NCI-H82 treated with DMSO at 0.1 percent for 48 hours (cell line): ENCODE data around the gene EDARADD.
"Not testable (repeated sequence)": the region's sequence is repeated elsewhere in the genome, so short reads cannot be mapped to it uniquely, and the experiment has no call there.

Experiments used
- DNase-seq: peaks from one replicate; lab custom pipeline; 2025; ENCODE audit not compliant: unreplicated experiment; lab: John Stamatoyannopoulos, UW

Gene EDARADD

DNA sequence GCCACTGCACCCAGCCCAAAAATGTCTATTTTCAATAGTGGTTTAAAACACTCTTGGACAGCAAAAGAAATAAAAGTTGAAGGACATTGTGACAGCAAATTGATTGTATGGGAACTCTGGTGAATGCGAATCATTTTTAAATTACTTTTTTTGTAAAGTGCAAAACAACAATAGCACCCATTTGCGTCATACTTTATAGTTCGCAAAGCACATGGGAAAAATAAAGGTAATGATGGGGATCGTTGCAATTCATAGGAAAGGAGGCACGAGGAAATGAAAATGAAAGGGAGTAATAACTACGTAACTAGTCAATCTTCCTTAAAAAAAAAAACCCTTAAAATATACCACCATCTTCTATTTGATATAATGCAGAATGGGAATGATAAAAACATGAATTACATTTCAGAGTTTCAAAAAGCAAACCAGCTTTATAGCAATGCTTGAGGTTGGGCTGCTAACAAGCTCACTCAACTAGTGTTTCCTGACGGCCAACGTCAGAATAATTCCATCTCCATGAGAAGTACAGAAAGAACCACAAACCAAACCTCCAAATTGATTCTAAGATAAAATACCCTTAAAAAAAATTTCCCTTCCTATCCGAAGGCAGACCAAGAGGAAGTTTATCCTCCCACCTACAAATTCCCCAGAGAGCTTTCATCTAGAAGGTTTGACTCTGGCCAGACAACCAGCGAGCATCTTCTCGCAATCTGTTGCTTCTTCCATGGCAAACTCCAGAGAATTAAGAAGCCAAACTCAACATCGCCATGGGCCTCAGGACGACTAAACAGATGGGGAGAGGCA lies at the start of gene EDARADD:
Gene EDARADD, plus strand, starts transcription at position 606 of the 801 bp plus-strand sequence. Its CDS starts 159 bp downstream, at position 765.
- DNase-seq: no peak

DNA sequence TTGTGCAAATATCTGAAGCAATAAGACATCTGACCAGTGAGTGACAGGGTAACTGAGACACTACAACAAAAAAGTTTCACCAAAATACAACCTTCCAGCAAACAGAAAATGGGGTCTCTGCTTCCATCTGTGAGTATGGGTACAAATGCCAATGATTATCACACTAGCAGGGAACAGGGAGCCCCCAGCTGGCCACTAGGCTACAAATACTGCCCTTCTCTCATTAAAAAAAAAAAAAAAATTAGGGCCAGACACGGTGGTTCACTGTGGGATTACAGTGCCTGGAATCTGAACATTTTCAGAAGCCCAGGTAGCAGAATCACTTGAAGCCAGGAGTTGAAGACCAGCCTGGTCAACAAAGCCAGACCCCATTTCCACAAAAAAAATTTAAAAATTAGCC lies 48.4 kb upstream of the EDARADD start:
- no peak for DNase-seq

DNA sequence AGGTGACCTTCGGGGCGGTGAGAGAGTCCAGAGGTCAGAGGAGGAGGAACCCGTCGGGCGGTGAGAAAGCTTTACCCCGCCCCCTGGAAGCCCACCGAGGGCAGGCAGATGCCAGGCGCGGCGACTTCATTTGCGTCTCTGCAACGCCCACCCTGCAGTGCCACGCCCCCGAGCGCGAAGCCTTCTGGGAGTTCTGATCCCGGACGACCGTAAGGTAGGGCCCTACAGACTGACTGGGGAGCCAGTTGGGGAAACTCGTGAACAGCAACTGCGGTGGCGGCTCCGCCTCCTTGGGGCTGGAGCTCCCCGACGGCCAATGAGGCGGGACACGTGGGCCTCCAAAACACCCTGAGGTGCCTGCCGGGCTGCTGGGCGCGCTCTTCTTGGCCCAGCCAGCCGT lies 46.0 kb upstream of the EDARADD start:
- no peak for DNase-seq

DNA sequence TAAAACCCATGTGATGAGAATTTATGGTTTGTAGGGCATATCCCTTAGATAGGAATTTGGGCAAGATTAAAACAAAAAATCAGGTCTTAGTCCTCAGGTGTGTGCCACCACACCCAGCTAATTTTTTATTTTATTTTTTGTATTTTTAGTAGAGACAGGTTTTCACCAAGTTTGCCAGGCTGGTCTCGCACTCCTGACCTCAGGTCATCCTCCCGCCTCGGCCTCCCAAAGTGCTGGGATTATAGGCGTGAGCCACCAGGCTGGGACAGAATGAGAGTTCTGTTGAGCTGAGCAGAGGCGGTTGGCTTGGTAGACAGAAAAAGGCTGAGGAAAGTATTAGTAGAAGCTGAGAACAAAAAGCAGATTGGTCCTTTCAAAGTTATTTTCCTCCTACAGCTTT lies 43.8 kb upstream of the EDARADD start:
- no peak for DNase-seq

DNA sequence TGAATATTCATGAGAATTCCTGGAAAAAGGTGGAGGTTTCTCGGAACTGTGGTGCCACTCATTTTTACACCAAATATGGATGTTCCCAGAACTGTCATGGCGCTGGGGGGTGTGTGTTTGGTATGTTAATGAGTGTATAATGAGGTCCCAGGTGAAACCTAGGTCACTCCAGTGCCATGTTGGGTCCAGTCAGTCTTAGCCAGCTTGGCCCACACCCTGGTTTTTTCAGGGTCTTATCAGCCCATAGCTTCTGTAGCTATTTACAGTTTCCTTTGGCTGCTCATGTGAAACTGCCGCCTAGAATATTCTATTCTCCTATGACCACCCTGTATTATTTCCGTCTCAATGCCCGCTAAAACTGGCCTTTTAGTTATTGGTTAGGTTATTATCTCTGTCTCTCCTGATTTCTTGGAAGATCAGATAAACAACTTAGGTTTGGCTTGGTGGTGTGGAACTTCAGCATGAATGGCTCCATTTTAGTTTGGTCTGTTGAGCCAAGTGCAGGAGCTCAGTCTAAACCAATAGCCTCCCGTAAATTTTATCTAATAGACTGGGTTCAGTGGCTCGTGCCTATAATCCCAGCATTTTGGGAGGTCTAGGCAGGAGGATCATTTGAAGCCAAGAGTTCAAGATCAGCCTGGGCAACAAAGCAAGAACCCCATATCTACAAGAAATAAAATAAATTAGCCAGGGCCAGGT lies 42.1 kb upstream of the EDARADD start:
- DNase-seq: no peak

DNA sequence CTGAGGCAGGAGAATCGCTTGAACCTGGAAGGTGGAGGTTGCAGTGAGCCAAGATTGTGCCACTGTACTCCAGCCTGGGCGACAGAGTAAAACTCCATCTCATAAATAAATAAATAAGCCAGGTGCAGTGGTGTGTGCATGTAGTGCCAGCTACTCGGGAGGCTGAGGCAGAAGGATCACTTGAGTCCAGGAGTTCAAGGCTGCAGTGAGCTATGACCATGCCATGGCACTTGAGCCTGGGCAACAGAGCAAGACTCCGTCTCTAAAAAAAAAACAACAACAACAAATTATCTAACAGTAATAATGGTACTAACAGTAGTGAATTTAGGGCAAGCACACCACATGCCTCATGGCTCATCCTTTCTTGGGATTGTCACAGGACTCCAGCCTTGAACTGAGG lies 41.3 kb upstream of the EDARADD start:
- not testable (repeated sequence) for DNase-seq

DNA sequence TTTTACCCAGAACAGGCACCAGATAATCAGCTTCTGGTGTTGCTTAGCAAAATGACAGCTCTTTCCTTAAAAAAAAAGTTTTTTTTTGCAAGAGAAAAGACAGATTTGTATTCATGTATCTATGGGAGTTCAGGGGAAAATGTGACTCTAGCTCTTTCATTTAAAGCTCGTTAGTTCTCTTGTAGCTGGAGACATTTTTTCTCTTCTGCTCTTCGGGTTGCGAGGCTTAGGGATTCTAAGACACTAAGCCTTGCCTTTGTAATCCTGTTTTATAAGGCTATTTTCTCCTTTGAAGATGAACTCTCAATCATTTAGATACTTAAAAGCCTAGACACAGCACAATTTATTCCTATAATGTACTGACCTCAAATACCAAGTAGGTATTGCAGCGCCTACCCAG lies 40.3 kb upstream of the EDARADD start:
- DNase-seq: no peak

DNA sequence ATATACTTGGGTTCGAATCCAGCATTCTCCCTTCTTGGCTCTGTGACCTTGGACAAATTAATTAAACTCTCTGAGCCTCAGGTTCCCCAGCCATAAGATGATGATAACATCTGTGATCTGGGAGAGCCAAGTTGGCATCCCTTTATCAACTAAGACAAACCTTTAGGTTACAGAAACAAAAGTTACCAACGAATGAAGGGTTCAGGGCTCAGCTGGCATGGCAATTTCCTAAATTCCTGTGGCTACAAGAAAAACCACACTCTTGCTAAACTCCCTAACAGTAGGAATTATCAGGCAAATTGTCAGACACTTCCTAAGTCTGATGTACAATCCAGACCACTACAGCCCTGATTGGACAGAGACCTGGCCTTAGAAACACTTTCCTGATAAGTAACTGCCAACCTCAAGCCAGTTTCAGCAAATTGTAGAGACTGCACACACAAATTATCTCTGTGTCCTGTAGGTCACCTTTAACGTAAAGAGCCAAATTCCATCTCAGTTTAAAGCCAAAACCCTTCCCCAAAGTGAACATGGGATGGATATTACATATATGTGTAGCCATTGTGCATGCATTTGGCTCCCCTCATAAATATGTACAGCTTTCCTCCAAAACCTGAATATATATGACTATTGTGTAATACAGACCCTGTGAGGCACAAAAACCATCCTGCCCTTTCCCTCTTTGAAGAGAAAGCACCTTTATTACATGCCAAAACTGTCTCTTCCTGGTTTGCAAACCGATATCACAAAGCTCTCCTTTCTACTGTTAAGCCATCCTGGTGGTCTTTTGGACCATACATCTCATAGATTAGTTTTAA lies 39.5 kb upstream of the EDARADD start:
- no peak for DNase-seq

DNA sequence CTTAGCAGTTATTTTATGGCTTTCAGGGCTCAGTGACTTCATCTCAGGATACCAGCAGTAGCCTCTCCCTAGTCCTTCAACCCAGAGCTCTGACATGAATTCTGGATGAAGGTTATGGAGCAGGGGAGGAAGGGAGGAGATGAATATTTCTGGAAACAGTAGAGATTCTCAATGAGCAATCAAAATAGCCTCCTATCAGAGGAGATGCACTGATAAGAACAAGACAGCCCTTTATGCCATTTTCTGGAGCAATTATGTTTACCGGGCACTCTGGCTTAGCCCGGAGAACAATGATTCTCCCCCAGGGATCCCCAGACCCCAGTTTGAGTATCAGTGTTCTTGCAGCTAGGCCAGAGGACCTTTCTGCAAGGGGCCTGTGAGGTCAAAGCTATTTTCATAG lies 37.9 kb upstream of the EDARADD start:
- DNase-seq: no peak

DNA sequence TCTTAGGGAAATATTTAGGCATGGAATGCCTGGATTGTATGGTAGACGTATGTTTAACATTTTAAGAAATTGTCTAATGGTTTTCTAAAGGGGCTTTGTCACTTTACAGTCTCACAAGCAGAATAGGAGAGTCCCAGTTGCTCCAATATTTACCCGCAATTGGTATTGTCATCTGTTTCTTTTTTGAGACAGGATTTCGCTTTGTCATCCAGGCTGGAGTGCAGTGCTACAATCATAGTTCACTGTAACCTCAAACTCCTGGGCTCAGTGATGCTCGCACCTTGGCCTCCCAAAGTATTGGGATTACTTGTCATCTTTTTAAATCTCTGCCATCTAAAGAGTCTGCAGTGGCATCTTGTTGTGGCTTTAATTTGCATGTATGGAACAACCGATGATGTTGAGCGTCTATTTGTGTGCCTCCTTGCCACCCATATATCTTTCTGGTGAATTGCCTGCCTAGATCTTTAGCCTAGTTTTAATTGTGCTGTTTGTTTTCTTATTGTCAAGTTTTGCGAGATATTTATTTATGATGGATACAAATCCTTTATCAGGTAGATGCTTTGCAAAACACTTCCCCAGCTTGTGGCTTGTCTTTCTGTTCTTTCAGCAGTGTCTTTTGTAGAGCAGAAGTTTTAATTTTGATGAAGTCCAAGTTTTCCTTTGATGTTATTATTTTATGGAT lies 32.0 kb upstream of the EDARADD start:
- no peak for DNase-seq

DNA sequence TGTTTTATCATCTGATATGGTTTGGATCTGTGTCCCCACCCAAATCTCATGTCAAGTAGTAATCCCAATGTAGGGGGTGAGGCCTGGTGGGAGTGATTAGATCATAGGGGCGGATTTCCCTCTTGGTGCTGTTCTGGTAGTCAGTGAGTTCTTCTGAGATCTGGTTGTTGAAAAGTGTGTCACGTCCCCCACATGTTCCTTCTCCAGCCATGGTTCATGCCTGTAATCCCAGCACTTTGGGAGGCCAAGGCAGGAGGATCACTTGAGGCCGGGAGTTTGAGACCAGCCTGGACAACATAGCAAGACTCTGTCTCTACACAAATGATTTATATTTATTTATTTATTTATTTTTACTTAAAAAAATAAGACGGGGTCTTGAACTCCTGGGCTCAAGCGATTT lies 30.8 kb upstream of the EDARADD start:
- no peak for DNase-seq

DNA sequence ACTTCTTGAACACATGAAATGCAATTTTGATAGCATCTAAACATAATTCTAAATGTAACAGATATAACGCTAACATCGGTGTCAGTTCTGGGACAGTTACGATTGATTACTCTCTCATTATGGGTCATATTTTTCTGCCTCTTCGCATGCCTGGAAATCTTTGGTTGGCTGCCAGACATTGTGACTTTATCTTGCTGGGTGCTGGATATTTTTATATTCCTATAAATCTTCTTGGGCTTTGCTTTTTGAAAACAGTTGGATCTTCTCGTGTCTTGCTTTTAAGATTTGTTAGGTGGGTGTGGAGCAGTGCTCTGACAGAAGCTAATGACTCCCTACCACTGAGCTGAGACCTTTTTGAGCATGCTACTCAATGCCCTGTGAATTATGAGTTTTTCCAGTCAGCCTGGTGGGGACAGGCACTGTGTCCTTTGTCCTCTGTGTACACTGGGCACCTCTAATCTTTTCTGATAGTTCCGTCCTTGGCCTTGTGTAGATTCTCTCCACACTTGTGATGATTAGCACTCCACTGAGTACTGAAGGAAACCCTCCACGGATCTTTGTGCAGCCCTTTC lies 28.0 kb upstream of the EDARADD start:
- DNase-seq: no peak

DNA sequence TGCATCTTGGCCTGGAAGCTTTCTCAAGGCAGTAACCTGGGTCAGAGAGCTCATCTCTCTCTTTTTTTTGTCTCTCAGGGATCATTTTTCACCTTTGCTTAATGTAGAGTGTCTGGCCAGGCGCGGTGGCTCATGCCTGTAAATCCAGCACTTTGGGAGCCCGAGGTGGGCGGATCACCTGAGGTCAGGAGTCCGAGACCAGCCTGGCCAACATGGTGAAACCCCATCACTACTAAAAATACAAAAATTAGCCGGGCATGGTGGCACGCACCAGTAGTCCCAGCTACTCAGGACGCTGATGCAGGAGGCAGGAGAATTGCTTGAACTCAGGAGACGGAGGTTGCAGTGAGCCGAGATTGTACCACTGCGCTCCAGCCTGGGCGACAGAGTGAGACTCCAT lies 27.4 kb upstream of the EDARADD start:
- not testable (repeated sequence) for DNase-seq

DNA sequence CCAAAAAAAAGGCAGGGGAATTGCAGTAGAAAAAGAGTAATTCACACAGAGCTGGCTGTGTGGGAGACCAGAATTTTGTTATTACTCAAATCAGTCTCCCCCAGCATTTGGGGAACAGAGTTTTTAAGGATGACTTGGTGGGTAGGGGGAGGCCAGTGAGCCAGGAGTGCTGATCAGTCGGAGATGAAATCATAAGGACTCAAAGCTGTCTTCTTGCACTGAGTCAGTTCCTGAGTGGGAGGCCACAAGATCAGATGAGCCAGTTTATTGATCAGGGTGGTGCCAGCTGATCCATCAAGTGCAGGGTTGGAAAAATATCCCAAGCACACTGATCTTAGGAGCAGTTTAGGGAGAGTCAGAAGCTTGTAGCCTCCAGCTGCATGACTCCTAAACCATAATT lies 23.7 kb upstream of the EDARADD start:
- DNase-seq: no peak

DNA sequence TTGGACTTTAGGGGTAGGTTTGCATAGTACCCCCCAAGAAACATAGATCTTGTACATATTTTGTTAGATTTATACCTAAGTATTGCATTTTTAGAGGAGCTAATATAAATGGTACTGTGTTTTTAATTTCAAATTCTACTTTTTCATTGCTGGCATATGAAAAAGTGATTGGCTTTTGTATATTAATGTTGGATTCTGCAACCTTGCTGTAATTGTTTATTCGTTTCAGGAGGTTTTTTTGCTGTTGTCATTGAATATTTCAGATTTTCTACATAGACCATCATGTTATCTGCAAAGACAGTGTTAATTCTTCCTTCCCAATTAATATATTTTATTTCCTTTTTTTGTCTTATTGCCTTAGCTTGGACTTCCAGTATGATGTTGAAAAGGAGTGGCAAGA lies 23.0 kb upstream of the EDARADD start:
- no peak for DNase-seq

DNA sequence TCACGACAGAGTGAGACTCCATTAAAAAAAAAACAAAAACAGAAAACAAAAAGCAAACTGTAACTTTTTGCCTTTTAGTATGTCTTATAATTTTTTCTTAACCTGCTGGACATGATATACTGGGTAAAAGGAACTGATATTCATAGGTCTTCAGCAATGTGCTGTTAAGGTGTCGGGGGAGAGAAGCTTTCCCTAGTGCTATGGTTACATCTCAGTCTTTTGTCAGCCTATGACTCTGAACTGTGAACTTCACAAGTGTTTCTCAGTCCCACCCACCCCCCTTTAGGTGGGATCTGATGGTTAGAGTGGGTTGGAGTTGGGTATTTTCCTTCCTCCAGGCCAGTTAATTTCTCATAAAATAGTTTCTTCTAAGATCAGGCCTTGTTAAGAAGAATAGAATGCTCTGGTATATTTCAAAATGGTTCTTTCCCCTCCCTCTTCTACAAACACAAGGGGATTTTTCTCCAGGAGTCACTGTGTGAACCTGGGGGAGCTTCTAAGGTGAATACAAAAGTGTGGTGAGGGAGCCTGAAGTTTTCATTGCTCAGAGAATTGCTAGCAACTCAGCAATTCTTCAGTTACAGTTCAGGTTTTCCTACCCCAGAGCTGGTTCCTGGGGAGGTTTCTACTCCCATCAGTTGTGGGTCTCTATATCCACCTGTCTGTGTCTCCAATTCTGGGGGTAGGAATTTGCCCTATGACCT lies 16.1 kb upstream of the EDARADD start:
- DNase-seq: no peak

DNA sequence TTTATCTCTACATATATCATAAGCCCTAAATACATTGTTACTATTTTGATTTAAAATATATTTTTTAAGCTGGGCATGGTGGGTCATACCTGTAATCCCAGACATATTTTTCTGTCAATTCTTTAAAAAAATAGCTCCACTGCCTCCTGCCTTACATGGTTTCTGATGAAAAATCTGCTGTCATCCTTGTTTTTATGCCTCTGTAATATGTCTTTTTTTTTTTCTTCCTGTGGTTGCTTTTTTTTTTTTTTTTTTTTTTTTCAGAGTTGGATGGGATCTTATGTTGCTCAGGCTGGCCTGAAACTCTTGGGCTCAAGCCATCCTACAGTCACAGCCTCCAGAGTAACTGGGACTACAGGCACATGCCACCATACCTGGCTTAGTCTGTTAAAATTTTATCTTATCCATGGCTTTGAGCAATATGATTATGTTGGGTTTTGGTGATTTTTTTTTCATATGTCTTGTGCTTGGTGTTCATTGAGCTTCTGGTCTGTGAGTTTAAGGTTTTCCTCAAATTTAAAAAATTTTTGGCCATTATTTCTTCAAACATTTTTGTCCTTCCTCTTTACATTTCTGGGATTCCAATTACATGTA lies 12.4 kb upstream of the EDARADD start:
- DNase-seq: no peak

DNA sequence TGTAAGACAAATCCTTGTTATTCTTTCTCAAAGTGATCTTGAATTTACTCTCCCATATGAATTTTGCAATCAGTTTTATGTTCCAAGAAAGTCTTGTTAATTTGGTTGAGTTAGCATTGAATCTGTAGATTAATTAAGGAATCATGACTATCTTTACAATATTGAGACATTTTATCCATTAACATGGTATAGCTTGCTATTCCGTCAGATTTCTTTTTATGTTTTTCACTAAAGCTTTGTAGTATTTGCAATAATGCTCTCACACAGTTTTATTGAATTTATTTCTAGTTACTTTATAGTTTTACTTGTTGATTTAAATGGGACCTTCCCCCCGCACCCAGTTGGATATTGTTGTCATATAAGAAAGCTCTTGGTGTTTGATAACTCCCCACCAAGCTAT lies 5.8 kb upstream of the EDARADD start:
- no peak for DNase-seq

DNA sequence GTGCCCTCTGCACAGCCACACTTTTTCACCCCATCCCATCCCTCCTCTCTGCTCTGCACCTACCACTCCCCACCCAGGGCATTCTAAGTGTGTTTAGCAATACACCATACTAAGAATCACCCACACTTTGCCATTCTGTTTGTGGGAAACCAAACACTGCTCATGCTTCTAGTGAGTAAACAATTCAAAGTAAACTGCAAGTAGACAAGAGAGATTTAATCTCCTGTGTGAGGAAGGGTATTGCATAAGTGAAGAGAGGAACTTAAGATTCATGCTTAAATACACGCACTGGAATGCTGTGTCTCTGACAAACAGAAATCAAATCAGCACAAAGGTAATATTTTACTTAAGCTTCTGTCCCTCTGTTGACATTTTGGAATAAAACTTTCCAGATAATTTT lies 4.8 kb upstream of the EDARADD start:
- no peak for DNase-seq

DNA sequence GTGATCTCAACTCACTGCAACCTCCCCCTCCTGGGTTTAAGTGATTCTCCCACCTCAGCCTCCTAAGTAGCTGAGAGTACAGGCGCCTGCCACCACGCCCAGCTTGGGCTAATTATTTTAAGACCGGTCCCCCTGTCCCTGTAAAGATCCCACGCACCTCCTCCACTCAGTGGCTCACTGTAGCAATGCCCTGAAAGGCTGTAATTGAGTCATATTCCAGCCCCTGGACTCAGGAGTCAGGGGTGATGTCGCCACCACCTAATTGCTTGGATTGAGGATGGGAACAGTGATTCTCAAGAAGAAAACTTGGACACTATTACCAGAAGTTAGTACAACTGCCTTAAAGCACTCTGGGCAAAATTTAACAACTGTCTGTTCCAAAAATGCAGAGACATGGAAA lies 3.1 kb upstream of the EDARADD start:
- DNase-seq: no peak
